Activated CD8-positive, alpha-beta T cell treated with anti-CD3 and anti-CD28 coated beads for 36 hours (primary cell): ENCODE data around the gene TMEM214. TPM values are rescaled to one million over a fixed set of nuclear protein-coding genes. Genes with fewer than 3 reads are reported as not detected.
"Not testable (repeated sequence)": the region's sequence is repeated elsewhere in the genome, so short reads cannot be mapped to it uniquely, and the experiment has no call there.

Source experiments
- ATAC-seq: fragments of 200-7000 bp; cut with Tn5 transposase; one replicate; pipeline ENCODE4 v1.10.0; 2021; ENCODE audit warnings: mild to moderate bottlenecking, moderate library complexity
- CTCF ChIA-PET: fragments of 350-600 bp; sonication (Branson Sonifier 250); formaldehyde crosslinking; loops from one replicate; lab custom pipeline; 2021; ENCODE audit warnings: antibody characterized with exemption; lab: Charles Lee
- POLR2A ChIA-PET: fragments of 350-600 bp; sonication (Branson Sonifier 250); formaldehyde crosslinking; loops from one replicate; lab custom pipeline; 2021; ENCODE audit warnings: antibody characterized with exemption; lab: Charles Lee
- DNase-seq: peaks from one replicate; pipeline ENCODE4 v3.0.0-alpha.2; 2020
- H3K27ac Mint-ChIP-seq: one replicate; pipeline ENCODE4 v1.8.0; 2021; ENCODE audit warnings: mild to moderate bottlenecking, mixed read lengths
- H3K27me3 Mint-ChIP-seq: one replicate; pipeline ENCODE4 v1.8.0; 2021; ENCODE audit warnings: mixed read lengths
- H3K36me3 Mint-ChIP-seq: one replicate; pipeline ENCODE4 v1.8.0; 2021; ENCODE audit warnings: low read depth, mixed read lengths
- H3K4me1 Mint-ChIP-seq: one replicate; pipeline ENCODE4 v1.8.0; 2021; ENCODE audit warnings: low read depth, mixed read lengths
- H3K4me3 Mint-ChIP-seq: one replicate; pipeline ENCODE4 v1.8.0; 2021; ENCODE audit warnings: mild to moderate bottlenecking, moderate library complexity, mixed read lengths
- H3K9me3 Mint-ChIP-seq: one replicate; pipeline ENCODE4 v1.8.0; 2021; ENCODE audit warnings: mixed read lengths
- CTCF ChIP-seq: fragments of 200-600 bp; IDR thresholded peaks from one replicate; pipeline ENCODE4 v1.8.0; 2022; ENCODE audit warnings: antibody characterized with exemption, mild to moderate bottlenecking
- intact Hi-C: fragments of 100-400 bp; cut with micrococcal nuclease; formaldehyde crosslinking; loops from one replicate; pipeline ENCODE4 v1.10.0; 2022
- total RNA-seq, 2 experiments: library from RNA; stranded (reverse); gene quantifications; one replicate each; pipeline ENCODE4 v1.2.3, GENCODE V29; 2021

Gene TMEM214
- total RNA-seq, 2 experiments from 2014 or later: 54.1 to 58.9 TPM

- POLR2A ChIA-PET: interaction anchor here (0.6 to 5.3 kb wide), 6 partner anchors 10 to 307 kb away, joined by 3 to 40 read pairs (median 6); partner anchors contain the start of genes AGBL5 and ZNF513
- H3K36me3 Mint-ChIP-seq: peaks cover 17% of the 10 kb centered on the region
Measured at GRCh38 chr2:27073782-27074181, 41.0 kb downstream of the TMEM214 start.

GRCh38 chr2:27074738-27075565 lies 42.2 kb downstream of the TMEM214 start:
- no peak overlapping the region for H3K4me3 Mint-ChIP-seq
- intact Hi-C loops: no loop called here
- ChIA-PET CTCF (interaction anchor here (0.9 to 1.8 kb wide), 4 partner anchors 12 to 113 kb away, joined by 3 to 5 read pairs (median 3); partner anchors contain the start of gene KHK), POLR2A (interaction anchor here (0.9 to 5.3 kb wide), 5 partner anchors 8 to 45 kb away, joined by 3 to 40 read pairs (median 8); partner anchors contain the start of gene AGBL5)
- ATAC-seq: no peak
- no peaks in the 10 kb centered on the region for H3K27me3 Mint-ChIP-seq
- DNase-seq: peak; percentile 59
- peak overlapping the region; percentile 57 for H3K27ac Mint-ChIP-seq
- H3K36me3 Mint-ChIP-seq: peaks cover 5% of the 10 kb centered on the region
- no peak for TF ChIP-seq CTCF
- peaks cover 53% of the 10 kb centered on the region for H3K4me1 Mint-ChIP-seq
- H3K9me3 Mint-ChIP-seq: no peaks in the 10 kb centered on the region

More at GRCh38 chr2:27073782-27074181, 41.0 kb downstream of the TMEM214 start:
- CTCF ChIA-PET: interaction anchor here (0.6 to 4.9 kb wide), 6 partner anchors 8 to 1943 kb away, joined by 3 to 32 read pairs (median 4); partner anchors contain the start of genes AGBL5 and KHK
- H3K9me3 Mint-ChIP-seq: no peaks in the 10 kb centered on the region
- intact Hi-C loops: no loop called here
- ATAC-seq (no peak), DNase-seq (no peak)
- peak overlapping the region; percentile 26 for H3K27ac Mint-ChIP-seq
- no peak for TF ChIP-seq CTCF
- H3K27me3 Mint-ChIP-seq: no peaks in the 10 kb centered on the region
- no peak overlapping the region for H3K4me3 Mint-ChIP-seq
- H3K4me1 Mint-ChIP-seq: peaks cover 62% of the 10 kb centered on the region

- DNase-seq: peak; percentile 36
- POLR2A ChIA-PET: interaction anchor here (5.3 kb wide), 1 partner anchor 8 kb away, joined by 40 read pairs; no protein-coding TSS in a partner anchor
Measured at GRCh38 chr2:27075566-27075871, 42.8 kb downstream of the TMEM214 start.

GRCh38 chr2:27076323-27076722 lies 43.6 kb downstream of the TMEM214 start:
- no peaks in the 10 kb centered on the region for H3K27me3 Mint-ChIP-seq
- no peak for TF ChIP-seq CTCF
- ChIA-PET CTCF (interaction anchor here (1.0 kb wide), 1 partner anchor 9 kb away, joined by 3 read pairs; no protein-coding TSS in a partner anchor), POLR2A (interaction anchor here (1.4 to 1.8 kb wide), 2 partner anchors 9 to 25 kb away, joined by 5 to 8 read pairs; partner anchors contain the start of gene AGBL5)
- H3K36me3 Mint-ChIP-seq: no peaks in the 10 kb centered on the region
- DNase-seq (no peak), ATAC-seq (no peak)
- intact Hi-C loops: no loop called here
- peak overlapping the region; percentile 44 for H3K27ac Mint-ChIP-seq
- peaks cover 56% of the 10 kb centered on the region for H3K4me1 Mint-ChIP-seq
- H3K4me3 Mint-ChIP-seq: no peak overlapping the region
- no peaks in the 10 kb centered on the region for H3K9me3 Mint-ChIP-seq

More at GRCh38 chr2:27075566-27075871, 42.8 kb downstream of the TMEM214 start:
- ATAC-seq, H3K27me3 Mint-ChIP-seq, H3K36me3 Mint-ChIP-seq, H3K9me3 Mint-ChIP-seq, H3K4me3 Mint-ChIP-seq, intact Hi-C loops: not testable (repeated sequence)
- Mint-ChIP-seq H3K27ac (peak overlapping the region; percentile 57), H3K4me1 (peaks cover 53% of the 10 kb centered on the region)
- CTCF ChIA-PET: interaction anchor here (0.9 to 1.8 kb wide), 3 partner anchors 18 to 113 kb away, joined by 3 to 5 read pairs (median 3); no protein-coding TSS in a partner anchor

- Mint-ChIP-seq H3K36me3 (no peaks in the 10 kb centered on the region), H3K27me3 (no peaks in the 10 kb centered on the region), H3K9me3 (no peaks in the 10 kb centered on the region), H3K4me3 (no peak overlapping the region), H3K4me1 (peaks cover 58% of the 10 kb centered on the region), H3K27ac (peak overlapping the region; percentile 63)
- intact Hi-C loops: no loop called here
- DNase-seq (no peak), ATAC-seq (no peak)
- no peak for TF ChIP-seq CTCF
- ChIA-PET POLR2A (interaction anchor here (1.4 to 1.8 kb wide), 2 partner anchors 8 to 26 kb away, joined by 5 to 8 read pairs; partner anchors contain the start of gene AGBL5), CTCF (interaction anchor here (1.0 kb wide), 1 partner anchor 8 kb away, joined by 3 read pairs; no protein-coding TSS in a partner anchor)
Measured at GRCh38 chr2:27077231-27077630, 44.5 kb downstream of the TMEM214 start.
